Lung (tissue), 12 donors: ENCODE measurements around the gene KCNH4. TPM values are rescaled to one million over a fixed set of nuclear protein-coding genes. Genes with fewer than 3 reads are reported as not detected.
A peak's percentile ranks its signal among the peaks of the same experiment; 100 is the strongest.

Experiments
- ATAC-seq: fragments of 200-7000 bp; cut with Tn5 transposase; one replicate; pipeline ENCODE4 v1.9.1; 2020; ENCODE audit warnings: moderate number of reproducible peaks; ENCODE audit not compliant: insufficient read depth, low FRiP score
- DNase-seq, 3 donors: peaks; one replicate each; pipeline ENCODE4 v3.0.0-alpha.2; 2013 to 2017
- H3K27ac ChIP-seq, 2 donors: one replicate each; pipeline ENCODE4 v1.5.1; 2013; ENCODE audit warnings: mild to moderate bottlenecking in 2 of 2, moderate library complexity in 2 of 2, control low read depth in 1 of 2, inconsistent platforms in 1 of 2, low read depth in 1 of 2, low read length in 1 of 2
- H3K27me3 ChIP-seq, 3 donors: one replicate each; pipeline ENCODE4 v1.5.1; 2013; ENCODE audit warnings: low read length in 2 of 3; ENCODE audit not compliant: control insufficient read depth in 3 of 3, insufficient read depth in 3 of 3
- H3K36me3 ChIP-seq, 4 donors: one replicate each; pipeline ENCODE4 v1.5.1; 2013; ENCODE audit warnings: low read length in 4 of 4, mild to moderate bottlenecking in 1 of 4, moderate library complexity in 1 of 4; ENCODE audit not compliant: control insufficient read depth in 4 of 4, insufficient read depth in 4 of 4
- H3K4me1 ChIP-seq, 5 donors: one replicate each; pipeline ENCODE4 v1.5.1; 2013; ENCODE audit warnings: low read length in 5 of 5, mild to moderate bottlenecking in 2 of 5, moderate library complexity in 1 of 5; ENCODE audit not compliant: control insufficient read depth in 5 of 5, insufficient read depth in 5 of 5
- H3K4me3 ChIP-seq: one replicate; pipeline ENCODE4 v1.5.1; 2013; ENCODE audit warnings: mild to moderate bottlenecking, control low read depth, moderate library complexity
- H3K9ac ChIP-seq, 2 donors: one replicate each; pipeline ENCODE4 v1.5.1; 2013; ENCODE audit warnings: low read length in 2 of 2, control low read depth in 1 of 2; ENCODE audit not compliant: insufficient read depth in 1 of 2
- H3K9me3 ChIP-seq, 4 donors: one replicate each; pipeline ENCODE4 v1.5.1; 2013; ENCODE audit warnings: low read length in 3 of 4, mild to moderate bottlenecking in 1 of 4, moderate library complexity in 1 of 4; ENCODE audit not compliant: control insufficient read depth in 4 of 4, insufficient read depth in 3 of 4
- WGBS, 2 donors: extraction: QIAGEN DNeasy Blood & Tissue Kit; methylation state at CpG; one replicate each; pipeline ENCODE4 v1.1.7; 2013; 5-methylcytosine and 5-hydroxymethylcytosine counted together
- polyA plus RNA-seq, 2 donors: library from polyadenylated mRNA; stranded (reverse); fragments of 200-250 nt; gene quantifications; one replicate each; pipeline ENCODE4 v1.2.1, GENCODE V29; 2013
- total RNA-seq, 2 donors: library from RNA; depleted of rRNA in 1 of 2; stranded (reverse); fragments of >200 nt in 1 of 2; gene quantifications; one replicate each; pipeline ENCODE4 v1.2.1, GENCODE V29; 2014 to 2021
- TF ChIP-seq, protein P1 (sequence below): IDR thresholded peaks from 2 replicates; pipeline ENCODE4 v1.5.1; 2012; ENCODE audit warnings: mild to moderate bottlenecking; ENCODE audit errors: control extremely low read depth, extremely low read depth
- donor health status: control.
- donor health status: control.
- donor health status: Bipolar disorder and iron deficiency.
- donor health status: healthy.
- donor health status: DM: yes; HTN: yes; CAD: no.

KCNH4 gene
- total and polyA plus RNA-seq, 4 donors = 0.04 to 0.57 (median 0.21) TPM

DNA sequence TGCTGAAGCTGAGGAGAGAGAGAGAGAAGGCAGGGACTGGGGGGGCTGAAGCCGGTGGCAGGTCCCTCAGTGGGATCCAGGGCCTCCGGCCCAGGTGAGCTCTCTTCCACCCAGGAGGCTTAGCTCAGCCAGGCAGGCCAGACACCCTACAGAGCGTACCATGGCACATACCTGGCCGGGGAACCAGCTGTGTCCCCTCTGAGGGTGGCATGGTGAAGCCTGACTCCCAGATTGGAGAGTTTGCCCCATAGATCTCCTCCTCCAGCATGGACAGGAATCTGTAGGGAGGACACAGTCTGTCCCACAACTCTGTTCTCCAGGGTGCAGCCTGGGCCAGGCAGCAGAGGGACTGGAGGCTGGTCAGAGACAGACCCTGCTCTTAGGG is 62.8 kb downstream of the KCNH4 start:
- no peaks in the 10 kb centered on the region for H3K27me3 ChIP-seq
- no peak overlapping the region for H3K27ac ChIP-seq
- 98% methylated on average over 4 of the region's 4 CpGs for WGBS, 2 donors
- no peak for DNase-seq
- no peak for ATAC-seq
- H3K36me3 ChIP-seq = peaks cover 0 to 21% (median 15%) of the 10 kb centered on the region in 4 donors
- H3K9ac ChIP-seq = no peak overlapping the region
- no peak overlapping the region for H3K4me3 ChIP-seq
- H3K4me1 ChIP-seq = peaks cover 0 to 13% (median 7%) of the 10 kb centered on the region in 5 donors
- H3K9me3 ChIP-seq = no peaks in the 10 kb centered on the region
- TF ChIP-seq, protein P1, sequence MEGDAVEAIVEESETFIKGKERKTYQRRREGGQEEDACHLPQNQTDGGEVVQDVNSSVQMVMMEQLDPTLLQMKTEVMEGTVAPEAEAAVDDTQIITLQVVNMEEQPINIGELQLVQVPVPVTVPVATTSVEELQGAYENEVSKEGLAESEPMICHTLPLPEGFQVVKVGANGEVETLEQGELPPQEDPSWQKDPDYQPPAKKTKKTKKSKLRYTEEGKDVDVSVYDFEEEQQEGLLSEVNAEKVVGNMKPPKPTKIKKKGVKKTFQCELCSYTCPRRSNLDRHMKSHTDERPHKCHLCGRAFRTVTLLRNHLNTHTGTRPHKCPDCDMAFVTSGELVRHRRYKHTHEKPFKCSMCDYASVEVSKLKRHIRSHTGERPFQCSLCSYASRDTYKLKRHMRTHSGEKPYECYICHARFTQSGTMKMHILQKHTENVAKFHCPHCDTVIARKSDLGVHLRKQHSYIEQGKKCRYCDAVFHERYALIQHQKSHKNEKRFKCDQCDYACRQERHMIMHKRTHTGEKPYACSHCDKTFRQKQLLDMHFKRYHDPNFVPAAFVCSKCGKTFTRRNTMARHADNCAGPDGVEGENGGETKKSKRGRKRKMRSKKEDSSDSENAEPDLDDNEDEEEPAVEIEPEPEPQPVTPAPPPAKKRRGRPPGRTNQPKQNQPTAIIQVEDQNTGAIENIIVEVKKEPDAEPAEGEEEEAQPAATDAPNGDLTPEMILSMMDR = no peak

DNA sequence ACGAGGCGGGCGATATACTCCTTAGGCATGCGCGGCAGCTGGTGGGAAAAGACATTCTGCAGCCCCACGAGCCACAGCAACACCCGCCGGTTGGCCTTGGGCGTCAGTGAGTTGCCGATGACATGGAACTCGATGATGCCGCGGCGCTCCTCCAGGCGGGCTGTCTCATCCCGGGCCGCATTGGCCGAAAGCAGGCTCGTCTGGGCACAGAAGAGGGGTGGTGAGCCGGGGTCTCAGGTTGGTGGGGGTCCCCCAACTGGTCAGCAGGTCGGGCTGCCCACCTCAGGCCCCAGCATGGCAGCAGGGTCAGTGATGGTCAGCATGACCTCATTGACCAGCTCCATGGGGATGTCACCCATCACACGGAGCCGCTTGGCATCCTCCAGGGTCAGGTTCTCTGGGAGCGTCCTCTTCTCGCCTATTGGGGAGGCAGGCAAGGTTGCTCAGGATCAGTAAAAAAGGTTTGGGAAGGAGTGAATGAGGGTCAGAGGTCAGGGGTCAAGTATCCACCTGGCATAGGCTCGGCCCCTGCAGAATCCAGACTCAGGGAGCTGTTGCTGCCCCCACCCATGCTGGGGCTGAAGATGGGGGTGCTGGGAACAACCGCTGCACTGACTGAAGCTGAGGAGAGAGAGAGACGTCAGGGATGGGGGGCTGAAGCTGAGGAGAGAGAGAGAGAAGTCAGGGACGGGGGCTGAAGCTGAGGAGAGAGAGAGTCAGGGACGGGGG is 63.4 kb downstream of the KCNH4 start:
- Histone ChIP-seq H3K36me3 (peaks cover 0 to 22% (median 15%) of the 10 kb centered on the region in 4 donors), H3K27me3 (no peaks in the 10 kb centered on the region), H3K4me1 (peaks cover 2 to 18% (median 8%) of the 10 kb centered on the region in 5 donors), H3K9ac (no peak overlapping the region), H3K9me3 (no peaks in the 10 kb centered on the region), H3K4me3 (no peak overlapping the region), H3K27ac (no peak overlapping the region)
- WGBS, 2 donors = 89 to 92% methylated on average over 29 to 30 of the region's 30 CpGs
- DNase-seq (no peak), ATAC-seq (no peak)
- TF ChIP-seq, protein P1 = no peak

DNA sequence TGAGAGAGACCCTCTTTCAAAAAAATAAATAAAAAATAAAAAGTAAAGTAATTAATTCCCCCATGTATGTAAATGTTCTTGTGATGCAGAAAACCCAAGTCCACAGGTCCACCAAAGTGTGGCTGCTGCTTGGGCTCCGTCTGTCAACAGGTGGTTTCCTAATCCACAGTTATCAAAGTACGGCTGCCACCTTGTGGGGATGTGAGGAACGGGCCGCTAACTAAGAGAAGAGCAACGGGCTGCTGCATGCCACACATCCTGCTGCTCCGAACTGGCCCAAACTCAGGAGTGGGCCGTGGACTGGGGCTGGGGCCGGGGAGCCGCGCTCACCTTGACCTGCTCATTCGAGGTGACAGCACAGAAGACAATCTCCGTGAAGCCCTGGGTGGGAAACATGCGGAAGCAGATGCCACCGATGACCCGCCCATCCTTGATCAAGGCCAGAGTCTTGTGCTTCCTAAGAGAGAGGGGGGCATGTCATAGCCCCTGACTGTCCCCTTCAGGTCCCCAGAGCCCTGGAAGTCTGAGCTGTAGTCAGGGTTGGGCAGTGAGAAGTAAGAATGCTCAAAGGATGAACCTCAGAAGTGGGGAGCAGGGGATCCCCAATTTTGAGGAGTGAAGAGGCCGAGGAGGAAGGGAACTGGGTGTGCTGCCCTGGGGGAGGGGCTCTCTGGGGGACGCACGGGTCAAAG is 64.1 kb downstream of the KCNH4 start:
- H3K4me3 ChIP-seq = no peak overlapping the region
- 38 to 44% methylated on average over 18 of the region's 18 CpGs for WGBS, 2 donors
- H3K9me3 ChIP-seq = no peaks in the 10 kb centered on the region
- no peak for ATAC-seq
- peak; percentile 79 to 84 (median 82) for DNase-seq
- H3K27me3 ChIP-seq = no peaks in the 10 kb centered on the region
- no peak overlapping the region for H3K9ac ChIP-seq
- peaks cover 0 to 22% (median 15%) of the 10 kb centered on the region in 4 donors for H3K36me3 ChIP-seq
- TF ChIP-seq, protein P1 = peak; percentile 85
- peaks cover 2 to 21% (median 6%) of the 10 kb centered on the region in 5 donors for H3K4me1 ChIP-seq
- no peak overlapping the region for H3K27ac ChIP-seq
